BLaER1 (cell line): ENCODE data around the gene COL4A2.

Experiments used
- H3K27ac ChIP-seq: shearing (Covaris generic); formaldehyde crosslinking; 2 replicates; pipeline ENCODE4 v1.8.1; 2022
- H3K27me3 ChIP-seq: shearing (Covaris generic); formaldehyde crosslinking; 2 replicates; pipeline ENCODE4 v1.8.1; 2022
- H3K36me3 ChIP-seq: shearing (Covaris generic); formaldehyde crosslinking; 2 replicates; pipeline ENCODE4 v1.8.1; 2022
- H3K4me1 ChIP-seq: shearing (Covaris generic); formaldehyde crosslinking; 2 replicates; pipeline ENCODE4 v1.8.1; 2022
- H3K4me2 ChIP-seq: shearing (Covaris generic); formaldehyde crosslinking; 2 replicates; pipeline ENCODE4 v1.8.1; 2022
- H3K4me3 ChIP-seq: shearing (Covaris generic); formaldehyde crosslinking; 2 replicates; pipeline ENCODE4 v1.8.1; 2022
- H3K9ac ChIP-seq: shearing (Covaris generic); formaldehyde crosslinking; 2 replicates; pipeline ENCODE4 v1.8.1; 2022
- H3K9me3 ChIP-seq: shearing (Covaris generic); formaldehyde crosslinking; 2 replicates; pipeline ENCODE4 v1.8.1; 2022
- H4K20me1 ChIP-seq: shearing (Covaris generic); formaldehyde crosslinking; 2 replicates; pipeline ENCODE4 v1.8.1; 2022
- Cebpa-rat ChIP-seq: shearing (Covaris generic); IDR thresholded peaks from 2 replicates; pipeline ENCODE4 v1.8.1; 2022

The COL4A2 gene

GRCh38 chr13:110409581-110409992 is 102.5 kb downstream of the COL4A2 start:
- peak overlapping the region; percentile 37; the same call in 1 of the 2 replicates for H3K27ac ChIP-seq
- H3K9ac ChIP-seq, result no peak overlapping the region
- H3K36me3 ChIP-seq, result no peaks in the 10 kb centered on the region
- TF ChIP-seq Cebpa-rat, result no peak
- peaks cover 52% of the 10 kb centered on the region for H3K4me1 ChIP-seq
- H3K27me3 ChIP-seq, result no peaks in the 10 kb centered on the region
- H3K4me2 ChIP-seq, result peak overlapping the region; percentile 79
- H3K4me3 ChIP-seq, result no peak overlapping the region
- H3K9me3 ChIP-seq, result no peaks in the 10 kb centered on the region
- H4K20me1 ChIP-seq, result no peaks in the 10 kb centered on the region

GRCh38 chr13:110410000-110410399 is 102.9 kb downstream of the COL4A2 start:
- H4K20me1 ChIP-seq, result no peaks in the 10 kb centered on the region
- no peaks in the 10 kb centered on the region for H3K27me3 ChIP-seq
- no peak overlapping the region for H3K9ac ChIP-seq
- H3K27ac ChIP-seq, result no peak overlapping the region; the same call in 1 of the 2 replicates
- no peaks in the 10 kb centered on the region for H3K9me3 ChIP-seq
- no peak overlapping the region for H3K4me3 ChIP-seq
- TF ChIP-seq Cebpa-rat, result no peak
- H3K4me1 ChIP-seq, result peaks cover 52% of the 10 kb centered on the region
- H3K4me2 ChIP-seq, result peak overlapping the region; percentile 79
- no peaks in the 10 kb centered on the region for H3K36me3 ChIP-seq

- H3K27me3 ChIP-seq, result no peaks in the 10 kb centered on the region
- no peaks in the 10 kb centered on the region for H3K36me3 ChIP-seq
- H3K4me2 ChIP-seq, result peak overlapping the region; percentile 79
- peaks cover 59% of the 10 kb centered on the region for H3K4me1 ChIP-seq
- H3K9me3 ChIP-seq, result no peaks in the 10 kb centered on the region
- no peak overlapping the region for H3K9ac ChIP-seq
- TF ChIP-seq Cebpa-rat, result no peak
- H3K4me3 ChIP-seq, result no peak overlapping the region
- H4K20me1 ChIP-seq, result no peaks in the 10 kb centered on the region
- no peak overlapping the region for H3K27ac ChIP-seq
These were observed 104.0 kb downstream of the COL4A2 start for GRCh38 chr13:110410936-110411687.

GRCh38 chr13:110411688-110412059 is 104.6 kb downstream of the COL4A2 start:
- H3K27ac ChIP-seq, result no peak overlapping the region
- H3K4me3 ChIP-seq, result no peak overlapping the region
- no peaks in the 10 kb centered on the region for H4K20me1 ChIP-seq
- no peak for TF ChIP-seq Cebpa-rat
- H3K4me2 ChIP-seq, result peak overlapping the region; percentile 79
- peaks cover 65% of the 10 kb centered on the region for H3K4me1 ChIP-seq
- H3K9ac ChIP-seq, result no peak overlapping the region
- H3K9me3 ChIP-seq, result no peaks in the 10 kb centered on the region
- no peaks in the 10 kb centered on the region for H3K36me3 ChIP-seq
- no peaks in the 10 kb centered on the region for H3K27me3 ChIP-seq

GRCh38 chr13:110412132-110412914 is 105.2 kb downstream of the COL4A2 start:
- H3K9ac ChIP-seq, result no peak overlapping the region
- H3K36me3 ChIP-seq, result no peaks in the 10 kb centered on the region
- no peaks in the 10 kb centered on the region for H3K9me3 ChIP-seq
- H3K4me1 ChIP-seq, result peaks cover 71% of the 10 kb centered on the region
- no peaks in the 10 kb centered on the region for H3K27me3 ChIP-seq
- H4K20me1 ChIP-seq, result no peaks in the 10 kb centered on the region
- no peak overlapping the region for H3K4me3 ChIP-seq
- H3K4me2 ChIP-seq, result peak overlapping the region; percentile 79
- no peak overlapping the region for H3K27ac ChIP-seq
- TF ChIP-seq Cebpa-rat, result no peak

GRCh38 chr13:110413016-110413675 is 106.1 kb downstream of the COL4A2 start:
- H3K27me3 ChIP-seq, result no peaks in the 10 kb centered on the region
- no peak overlapping the region for H3K4me3 ChIP-seq
- H3K9ac ChIP-seq, result no peak overlapping the region
- no peak overlapping the region for H3K4me2 ChIP-seq
- H3K9me3 ChIP-seq, result no peaks in the 10 kb centered on the region
- H3K4me1 ChIP-seq, result peaks cover 70% of the 10 kb centered on the region
- TF ChIP-seq Cebpa-rat, result no peak
- no peak overlapping the region for H3K27ac ChIP-seq
- no peaks in the 10 kb centered on the region for H3K36me3 ChIP-seq
- no peaks in the 10 kb centered on the region for H4K20me1 ChIP-seq

- Histone ChIP-seq H3K27me3 (no peaks in the 10 kb centered on the region), H3K9me3 (no peaks in the 10 kb centered on the region), H3K27ac (no peak overlapping the region), H3K4me1 (peaks cover 65% of the 10 kb centered on the region), H4K20me1 (no peaks in the 10 kb centered on the region), H3K4me3 (no peak overlapping the region), H3K36me3 (no peaks in the 10 kb centered on the region), H3K9ac (no peak overlapping the region), H3K4me2 (no peak overlapping the region)
- TF ChIP-seq Cebpa-rat, result no peak
These were observed 106.6 kb downstream of the COL4A2 start for GRCh38 chr13:110413676-110414040.

GRCh38 chr13:110414283-110414682 is 107.2 kb downstream of the COL4A2 start:
- peaks cover 1% of the 10 kb centered on the region; the same call in 1 of the 2 replicates for H3K27me3 ChIP-seq
- no peak overlapping the region for H3K27ac ChIP-seq
- H3K4me3 ChIP-seq, result no peak overlapping the region
- H3K4me1 ChIP-seq, result peaks cover 65% of the 10 kb centered on the region
- H3K4me2 ChIP-seq, result no peak overlapping the region
- no peaks in the 10 kb centered on the region for H4K20me1 ChIP-seq
- H3K9me3 ChIP-seq, result no peaks in the 10 kb centered on the region
- no peak for TF ChIP-seq Cebpa-rat
- no peaks in the 10 kb centered on the region for H3K36me3 ChIP-seq
- H3K9ac ChIP-seq, result no peak overlapping the region

- TF ChIP-seq Cebpa-rat, result no peak
- Histone ChIP-seq H3K36me3 (no peaks in the 10 kb centered on the region), H3K9me3 (no peaks in the 10 kb centered on the region), H3K27me3 (peaks cover 7% of the 10 kb centered on the region; the same call in 1 of the 2 replicates), H3K4me1 (peaks cover 65% of the 10 kb centered on the region), H3K4me2 (no peak overlapping the region), H3K27ac (no peak overlapping the region), H3K4me3 (no peak overlapping the region), H3K9ac (no peak overlapping the region), H4K20me1 (no peaks in the 10 kb centered on the region)
These were observed 107.8 kb downstream of the COL4A2 start for GRCh38 chr13:110414931-110415330.

- Histone ChIP-seq H3K9ac (no peak overlapping the region), H3K4me3 (no peak overlapping the region), H4K20me1 (no peaks in the 10 kb centered on the region), H3K27me3 (peaks cover 13% of the 10 kb centered on the region; the same call in 1 of the 2 replicates), H3K36me3 (no peaks in the 10 kb centered on the region), H3K4me1 (peaks cover 65% of the 10 kb centered on the region), H3K4me2 (no peak overlapping the region), H3K27ac (no peak overlapping the region), H3K9me3 (no peaks in the 10 kb centered on the region)
- no peak for TF ChIP-seq Cebpa-rat
These were observed 108.6 kb downstream of the COL4A2 start for GRCh38 chr13:110415669-110416068.
